Osteocyte (in vitro differentiated cells): ENCODE data around the gene GDAP2. TPM values are rescaled to one million over a fixed set of nuclear protein-coding genes. Genes with fewer than 3 reads are reported as not detected.

Source experiments
- DNase-seq: peaks from one replicate; pipeline ENCODE4 v3.0.0; 2021; ENCODE audit warnings: mixed read lengths; ENCODE audit not compliant: unreplicated experiment; ENCODE audit errors: extremely low spot score
- H3K27ac Mint-ChIP-seq: one replicate; pipeline ENCODE4 v1.8.0; 2021; ENCODE audit warnings: mild to moderate bottlenecking, mixed read lengths; ENCODE audit not compliant: unreplicated experiment
- H3K27me3 Mint-ChIP-seq: one replicate; pipeline ENCODE4 v1.8.0; 2021; ENCODE audit warnings: mixed read lengths; ENCODE audit not compliant: unreplicated experiment
- H3K36me3 Mint-ChIP-seq: one replicate; pipeline ENCODE4 v1.8.0; 2021; ENCODE audit warnings: mixed read lengths; ENCODE audit not compliant: unreplicated experiment
- H3K4me1 Mint-ChIP-seq: one replicate; pipeline ENCODE4 v1.8.0; 2021; ENCODE audit warnings: mixed read lengths; ENCODE audit not compliant: unreplicated experiment
- H3K4me3 Mint-ChIP-seq: one replicate; pipeline ENCODE4 v1.8.0; 2021; ENCODE audit warnings: mild to moderate bottlenecking, moderate library complexity, mixed read lengths; ENCODE audit not compliant: unreplicated experiment
- H3K9me3 Mint-ChIP-seq: one replicate; pipeline ENCODE4 v1.8.0; 2021; ENCODE audit warnings: mixed read lengths; ENCODE audit not compliant: unreplicated experiment
- CTCF ChIP-seq: fragments of 200-600 bp; sonication (generic); IDR thresholded peaks from 2 replicates; pipeline ENCODE4 v1.5.0; 2021; ENCODE audit warnings: antibody characterized with exemption, mild to moderate bottlenecking, moderate library complexity
- total RNA-seq: library from RNA; stranded (reverse); gene quantifications from 2 replicates; pipeline ENCODE4 v1.2.1, GENCODE V29; 2021

The GDAP2 gene
- total RNA-seq, 1 donor from 2014 or later = 22.9 TPM

- peak; percentile 49 for TF ChIP-seq CTCF
- DNase-seq = no peak
- Mint-ChIP-seq H3K27ac (peak overlapping the region; percentile 14), H3K4me1 (peaks cover 9% of the 10 kb centered on the region), H3K4me3 (no peak overlapping the region), H3K36me3 (peaks cover 9% of the 10 kb centered on the region), H3K9me3 (no peaks in the 10 kb centered on the region), H3K27me3 (peaks cover 6% of the 10 kb centered on the region)
Observed at GRCh38 chr1:117967477-117967876, 38.1 kb upstream of the GDAP2 start.

- Mint-ChIP-seq H3K27ac (no peak overlapping the region), H3K27me3 (no peaks in the 10 kb centered on the region), H3K9me3 (no peaks in the 10 kb centered on the region), H3K4me3 (no peak overlapping the region), H3K36me3 (peaks cover 14% of the 10 kb centered on the region), H3K4me1 (peaks cover 9% of the 10 kb centered on the region)
- TF ChIP-seq CTCF = no peak
- DNase-seq = no peak
Observed at GRCh38 chr1:117964290-117965038, 35.0 kb upstream of the GDAP2 start.

- no peak for TF ChIP-seq CTCF
- no peak for DNase-seq
- no peaks in the 10 kb centered on the region for H3K9me3 Mint-ChIP-seq
- no peak overlapping the region for H3K4me3 Mint-ChIP-seq
- peaks cover 5% of the 10 kb centered on the region for H3K4me1 Mint-ChIP-seq
- H3K36me3 Mint-ChIP-seq = peaks cover 48% of the 10 kb centered on the region
- H3K27me3 Mint-ChIP-seq = no peaks in the 10 kb centered on the region
- H3K27ac Mint-ChIP-seq = no peak overlapping the region
Observed at GRCh38 chr1:117959364-117959763, 29.9 kb upstream of the GDAP2 start.

GRCh38 chr1:117952386-117952785 lies 23.0 kb upstream of the GDAP2 start:
- no peak overlapping the region for H3K27ac Mint-ChIP-seq
- no peak for TF ChIP-seq CTCF
- H3K4me3 Mint-ChIP-seq = no peak overlapping the region
- H3K9me3 Mint-ChIP-seq = no peaks in the 10 kb centered on the region
- peaks cover 69% of the 10 kb centered on the region for H3K36me3 Mint-ChIP-seq
- H3K4me1 Mint-ChIP-seq = no peaks in the 10 kb centered on the region
- no peak for DNase-seq
- H3K27me3 Mint-ChIP-seq = no peaks in the 10 kb centered on the region

- no peaks in the 10 kb centered on the region for H3K9me3 Mint-ChIP-seq
- TF ChIP-seq CTCF = no peak
- H3K27ac Mint-ChIP-seq = no peak overlapping the region
- H3K36me3 Mint-ChIP-seq = peaks cover 68% of the 10 kb centered on the region
- H3K4me1 Mint-ChIP-seq = no peaks in the 10 kb centered on the region
- no peak overlapping the region for H3K4me3 Mint-ChIP-seq
- no peak for DNase-seq
- H3K27me3 Mint-ChIP-seq = no peaks in the 10 kb centered on the region
Observed at GRCh38 chr1:117942293-117942692, 12.9 kb upstream of the GDAP2 start.
